Lower leg skin (tissue), 3 donors: ENCODE results near the gene UBXN6.

ENCODE experiments used
- POLR2A ChIP-seq, 2 donors: fragments of 450-650 bp; IDR thresholded peaks; one replicate each; pipeline ENCODE4 v1.6.1; 2016 to 2017; ENCODE audit warnings: antibody characterized with exemption in 2 of 2, mild to moderate bottlenecking in 1 of 2, moderate library complexity in 1 of 2
- TF ChIP-seq, protein P1 (sequence below), 3 donors: fragments of 450-650 bp; IDR thresholded peaks; one replicate each; pipeline ENCODE4 v1.5.1; 2016; ENCODE audit warnings: antibody characterized with exemption in 3 of 3, mild to moderate bottlenecking in 3 of 3, moderate library complexity in 2 of 3

DNA sequence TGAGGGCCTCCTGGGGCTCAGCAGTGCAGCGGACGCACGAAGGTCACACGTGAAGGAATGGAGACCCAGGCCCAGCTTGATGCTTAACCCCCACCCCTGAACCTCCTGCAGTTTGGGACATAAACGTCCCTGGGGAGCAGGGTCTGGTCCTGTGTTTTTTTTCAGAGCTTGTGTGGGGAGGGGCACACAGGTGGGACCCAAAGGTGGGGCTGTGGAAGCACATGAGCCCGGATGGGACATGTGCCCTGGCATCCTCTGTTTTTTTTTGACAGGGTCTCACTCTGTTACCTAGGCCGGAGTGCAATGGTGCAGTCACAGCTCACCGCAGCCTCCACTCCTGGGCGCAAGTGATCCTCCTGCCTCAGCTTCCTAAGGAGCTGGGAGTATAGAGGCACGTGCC is 20.5 kb downstream of the UBXN6 start:
- TF ChIP-seq, protein P1, sequence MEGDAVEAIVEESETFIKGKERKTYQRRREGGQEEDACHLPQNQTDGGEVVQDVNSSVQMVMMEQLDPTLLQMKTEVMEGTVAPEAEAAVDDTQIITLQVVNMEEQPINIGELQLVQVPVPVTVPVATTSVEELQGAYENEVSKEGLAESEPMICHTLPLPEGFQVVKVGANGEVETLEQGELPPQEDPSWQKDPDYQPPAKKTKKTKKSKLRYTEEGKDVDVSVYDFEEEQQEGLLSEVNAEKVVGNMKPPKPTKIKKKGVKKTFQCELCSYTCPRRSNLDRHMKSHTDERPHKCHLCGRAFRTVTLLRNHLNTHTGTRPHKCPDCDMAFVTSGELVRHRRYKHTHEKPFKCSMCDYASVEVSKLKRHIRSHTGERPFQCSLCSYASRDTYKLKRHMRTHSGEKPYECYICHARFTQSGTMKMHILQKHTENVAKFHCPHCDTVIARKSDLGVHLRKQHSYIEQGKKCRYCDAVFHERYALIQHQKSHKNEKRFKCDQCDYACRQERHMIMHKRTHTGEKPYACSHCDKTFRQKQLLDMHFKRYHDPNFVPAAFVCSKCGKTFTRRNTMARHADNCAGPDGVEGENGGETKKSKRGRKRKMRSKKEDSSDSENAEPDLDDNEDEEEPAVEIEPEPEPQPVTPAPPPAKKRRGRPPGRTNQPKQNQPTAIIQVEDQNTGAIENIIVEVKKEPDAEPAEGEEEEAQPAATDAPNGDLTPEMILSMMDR (IDR thresholded peaks at IDR 0.05) = no peak
- TF ChIP-seq POLR2A (IDR thresholded peaks at IDR 0.05) = no peak
